ENCODE measurements around the gene FMO4.
A peak's percentile ranks its signal among the peaks of the same experiment; 100 is the strongest.

The FMO4 gene

DNA sequence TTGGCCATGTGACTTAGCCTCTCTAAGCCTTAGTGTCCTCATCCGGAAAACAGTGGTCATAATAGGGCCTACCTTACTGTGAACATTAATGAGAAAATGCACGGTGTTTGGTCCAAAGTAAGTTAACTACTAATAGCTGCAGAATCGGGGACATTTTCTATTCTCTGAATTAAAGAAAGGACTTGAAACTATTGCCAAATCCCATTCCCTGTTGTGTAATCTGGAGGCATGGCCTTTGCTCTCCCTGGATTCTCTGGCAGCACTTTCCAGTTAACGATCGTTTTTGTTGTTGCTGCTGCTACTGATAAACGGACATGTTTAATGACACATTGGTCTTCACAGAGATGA is 30.5 kb downstream of the FMO4 start:
- peak; percentile 76 for DNase-seq (ENCODE audit: low read depth)
- TF ChIP-seq, protein P1, sequence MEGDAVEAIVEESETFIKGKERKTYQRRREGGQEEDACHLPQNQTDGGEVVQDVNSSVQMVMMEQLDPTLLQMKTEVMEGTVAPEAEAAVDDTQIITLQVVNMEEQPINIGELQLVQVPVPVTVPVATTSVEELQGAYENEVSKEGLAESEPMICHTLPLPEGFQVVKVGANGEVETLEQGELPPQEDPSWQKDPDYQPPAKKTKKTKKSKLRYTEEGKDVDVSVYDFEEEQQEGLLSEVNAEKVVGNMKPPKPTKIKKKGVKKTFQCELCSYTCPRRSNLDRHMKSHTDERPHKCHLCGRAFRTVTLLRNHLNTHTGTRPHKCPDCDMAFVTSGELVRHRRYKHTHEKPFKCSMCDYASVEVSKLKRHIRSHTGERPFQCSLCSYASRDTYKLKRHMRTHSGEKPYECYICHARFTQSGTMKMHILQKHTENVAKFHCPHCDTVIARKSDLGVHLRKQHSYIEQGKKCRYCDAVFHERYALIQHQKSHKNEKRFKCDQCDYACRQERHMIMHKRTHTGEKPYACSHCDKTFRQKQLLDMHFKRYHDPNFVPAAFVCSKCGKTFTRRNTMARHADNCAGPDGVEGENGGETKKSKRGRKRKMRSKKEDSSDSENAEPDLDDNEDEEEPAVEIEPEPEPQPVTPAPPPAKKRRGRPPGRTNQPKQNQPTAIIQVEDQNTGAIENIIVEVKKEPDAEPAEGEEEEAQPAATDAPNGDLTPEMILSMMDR (conservative IDR thresholded peaks at IDR 0.05; ENCODE audit: control insufficient read depth, insufficient read depth, low read depth, low read length), result no peak

DNA sequence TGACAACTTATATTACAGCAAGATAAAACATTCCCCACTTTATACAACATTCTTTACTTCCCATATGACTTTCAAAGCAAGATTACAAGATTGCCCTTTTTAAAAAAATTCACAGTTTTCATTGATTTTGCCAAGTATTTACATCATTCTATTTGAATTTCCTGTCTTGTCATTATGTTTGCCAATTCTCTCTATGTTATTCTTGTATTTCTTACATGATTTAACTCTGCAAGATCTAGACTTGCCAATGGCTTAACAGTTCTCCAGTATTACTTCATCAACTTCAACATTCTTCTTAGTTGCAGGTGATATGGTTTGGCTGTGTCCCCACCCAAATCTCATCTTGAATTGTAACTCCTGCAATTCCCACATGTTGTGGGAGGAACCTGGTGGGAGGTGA is 31.6 kb downstream of the FMO4 start:
- peak; percentile 46 for DNase-seq (ENCODE audit: low read depth)
- H3K4me3 ChIP-seq (ENCODE audit: control insufficient read depth, low read depth, low read length), result no peak overlapping the region
- TF ChIP-seq, protein P1 (conservative IDR thresholded peaks at IDR 0.05; ENCODE audit: control insufficient read depth, insufficient read depth, low read depth, low read length), result no peak

More for the DNA sequence above, 30.5 kb downstream of the FMO4 start:
- no peak overlapping the region for H3K4me3 ChIP-seq (ENCODE audit: control insufficient read depth, low read depth, low read length)

DNA sequence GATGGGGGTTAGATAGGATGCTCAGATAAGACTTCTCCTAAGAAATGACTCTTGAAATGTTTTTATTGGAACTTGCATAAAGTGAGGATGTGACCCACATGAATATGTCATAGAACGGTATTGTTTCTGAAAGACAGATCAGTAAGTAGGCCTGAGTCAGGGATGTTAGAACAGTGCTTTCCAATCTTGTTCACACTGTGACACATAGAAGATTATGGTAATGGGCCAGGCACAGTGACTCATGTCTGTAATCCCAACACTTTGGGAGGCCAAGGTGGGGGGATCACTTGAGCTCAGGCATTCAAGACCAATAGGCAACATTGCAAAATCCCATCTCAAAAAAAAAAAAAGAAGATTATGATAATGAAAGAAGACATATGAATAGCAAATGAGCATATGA is 32.9 kb downstream of the FMO4 start:
- TF ChIP-seq, protein P1 (conservative IDR thresholded peaks at IDR 0.05; ENCODE audit: control insufficient read depth, insufficient read depth, low read depth, low read length), result no peak
- peak; percentile 62 for DNase-seq (ENCODE audit: low read depth)
- no peak overlapping the region for H3K4me3 ChIP-seq (ENCODE audit: control insufficient read depth, low read depth, low read length)

DNA sequence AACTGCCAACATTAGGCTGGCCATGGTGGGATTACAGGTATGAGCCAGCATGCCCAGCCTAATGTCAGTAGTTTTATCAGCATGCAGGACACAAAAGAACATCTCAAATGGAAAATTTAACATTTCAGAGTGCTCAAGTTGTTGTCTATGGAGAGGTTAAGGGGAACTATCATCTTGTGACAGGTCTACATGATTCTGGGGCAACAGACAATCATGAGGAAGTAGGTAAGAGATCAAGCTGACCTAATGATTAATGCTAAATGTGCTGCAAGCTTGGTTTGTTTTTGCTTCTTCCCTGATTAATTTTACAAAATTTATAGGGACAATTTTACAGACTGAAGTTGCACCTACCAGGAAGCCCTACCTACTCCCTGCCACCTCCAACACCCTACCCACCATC is 36.6 kb downstream of the FMO4 start:
- no peak for DNase-seq (ENCODE audit: low read depth)
- no peak overlapping the region for H3K4me3 ChIP-seq (ENCODE audit: control insufficient read depth, low read depth, low read length)
- TF ChIP-seq, protein P1 (conservative IDR thresholded peaks at IDR 0.05; ENCODE audit: control insufficient read depth, insufficient read depth, low read depth, low read length), result no peak

DNA sequence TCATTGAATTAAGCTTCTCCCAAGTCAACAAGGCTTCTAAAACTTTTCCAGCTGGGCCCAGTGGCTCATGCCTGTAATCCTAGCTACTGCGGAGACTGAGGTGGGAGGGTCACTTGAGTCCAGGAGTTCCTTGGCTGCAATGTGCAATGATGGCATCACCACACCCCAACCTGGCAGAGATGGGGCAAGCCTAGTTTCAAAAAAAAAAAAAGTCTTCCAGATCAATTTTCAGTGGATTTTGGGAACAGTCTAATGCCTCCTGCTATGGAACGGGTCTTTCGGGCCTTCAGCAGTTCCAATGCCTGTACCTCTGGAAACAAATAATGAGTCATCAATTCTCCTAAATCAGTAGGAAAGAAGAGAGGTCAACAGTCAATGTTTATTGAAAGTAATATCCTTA is 38.0 kb downstream of the FMO4 start:
- H3K4me3 ChIP-seq (ENCODE audit: control insufficient read depth, low read depth, low read length), result no peak overlapping the region
- TF ChIP-seq, protein P1 (conservative IDR thresholded peaks at IDR 0.05; ENCODE audit: control insufficient read depth, insufficient read depth, low read depth, low read length), result no peak

DNA sequence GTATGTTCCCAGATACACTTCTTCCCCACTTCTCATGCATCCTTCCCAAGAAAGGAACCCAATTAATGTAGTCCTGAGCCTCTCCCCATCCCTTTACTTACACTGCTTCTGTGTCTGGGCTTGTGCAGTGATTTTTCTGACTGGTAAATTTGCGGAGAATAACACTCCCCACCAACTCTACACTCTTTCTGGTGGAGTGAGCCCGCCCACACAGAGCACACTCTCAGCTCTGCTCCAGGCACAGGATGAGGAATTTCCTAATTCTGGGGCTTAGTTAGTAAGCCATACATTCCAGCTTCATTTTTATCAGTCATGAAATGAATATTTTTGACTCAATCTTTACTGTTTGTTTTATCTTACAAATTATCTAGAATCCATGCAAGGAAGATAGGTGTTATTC is 38.6 kb downstream of the FMO4 start:
- TF ChIP-seq, protein P1 (conservative IDR thresholded peaks at IDR 0.05; ENCODE audit: control insufficient read depth, insufficient read depth, low read depth, low read length), result no peak
- no peak for DNase-seq (ENCODE audit: low read depth)
- H3K4me3 ChIP-seq (ENCODE audit: control insufficient read depth, low read depth, low read length), result no peak overlapping the region

More for the DNA sequence above, 38.0 kb downstream of the FMO4 start:
- DNase-seq (ENCODE audit: low read depth), result no peak

DNA sequence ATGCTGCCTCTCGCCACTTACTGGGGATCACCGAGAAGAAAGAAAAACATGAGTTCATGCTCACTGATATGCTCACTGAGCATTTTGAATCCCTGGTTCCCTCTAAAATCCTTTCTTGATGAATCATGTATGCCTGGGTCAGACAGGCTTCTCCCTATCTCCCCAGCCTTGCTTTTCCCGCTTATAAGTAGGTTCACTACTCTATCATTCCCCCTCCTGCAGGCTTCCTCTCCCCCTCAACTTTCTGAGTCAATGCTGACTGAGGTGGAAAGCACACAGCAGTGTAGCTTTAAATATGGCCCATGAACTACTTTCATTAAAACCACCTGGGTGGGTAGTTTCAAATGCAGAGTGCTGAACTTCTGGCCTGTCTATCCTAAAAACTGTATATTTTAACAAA is 41.7 kb downstream of the FMO4 start:
- peak; percentile 15 for DNase-seq (ENCODE audit: low read depth)
- H3K4me3 ChIP-seq (ENCODE audit: control insufficient read depth, low read depth, low read length), result no peak overlapping the region
- TF ChIP-seq, protein P1 (conservative IDR thresholded peaks at IDR 0.05; ENCODE audit: control insufficient read depth, insufficient read depth, low read depth, low read length), result no peak

All from fibroblast of mammary gland (primary cell).